ENCODE measurements around the gene B3GNT8.
"Not testable (repeated sequence)": the region's sequence is repeated elsewhere in the genome, so short reads cannot be mapped to it uniquely, and the experiment has no call there.

Gene B3GNT8

GRCh38 chr19:41386442-41386841 lies 40.7 kb downstream of the B3GNT8 start:
- no peak for DNase-seq (ENCODE audit: low spot score)

DNA sequence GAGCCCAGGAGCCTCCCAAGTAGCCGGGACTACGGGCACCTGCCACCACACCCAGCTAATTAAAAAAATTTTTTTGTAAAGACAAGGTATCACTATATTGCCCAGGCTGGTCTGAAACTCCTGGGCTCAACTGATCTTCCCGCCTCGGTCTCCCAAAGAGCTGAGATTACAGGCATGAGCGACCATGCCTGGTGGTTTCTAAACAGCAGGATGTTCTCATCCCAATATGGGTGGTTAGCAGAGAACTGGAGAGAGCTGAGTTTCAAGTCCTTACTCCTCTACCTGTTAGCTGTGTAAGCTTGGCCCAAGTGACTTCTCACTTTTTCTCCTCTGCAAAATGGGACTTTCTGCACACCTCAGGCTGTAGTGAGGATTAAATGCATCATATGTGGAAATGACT lies 42.8 kb downstream of the B3GNT8 start:
- DNase-seq (ENCODE audit: low spot score), result no peak

DNA sequence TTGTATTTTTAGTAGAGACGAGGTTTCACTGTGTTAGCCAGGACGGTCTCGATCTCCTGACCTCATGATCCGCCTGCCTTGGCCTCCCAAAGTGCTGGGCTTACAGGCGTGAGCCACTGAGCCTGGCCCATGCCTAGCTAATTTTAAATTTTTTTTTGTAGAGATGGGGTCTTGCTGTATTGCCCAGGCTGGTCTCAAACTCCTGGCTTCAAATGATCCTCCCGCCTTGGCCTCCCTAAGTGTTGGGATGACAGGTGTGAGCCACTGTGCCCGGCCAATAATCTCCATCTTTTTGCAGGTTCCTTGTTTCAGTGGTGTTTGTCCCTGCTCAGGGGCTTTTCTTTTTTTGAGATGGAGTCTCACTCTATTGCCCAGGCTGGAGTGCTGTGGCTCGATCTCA lies 45.6 kb downstream of the B3GNT8 start:
- DNase-seq (ENCODE audit: low spot score), result not testable (repeated sequence)

- no peak for DNase-seq (ENCODE audit: low spot score)
These were observed 49.0 kb downstream of the B3GNT8 start for GRCh38 chr19:41377977-41378709.

GRCh38 chr19:41376998-41377365 lies 50.2 kb downstream of the B3GNT8 start:
- no peak for DNase-seq (ENCODE audit: low spot score)

DNA sequence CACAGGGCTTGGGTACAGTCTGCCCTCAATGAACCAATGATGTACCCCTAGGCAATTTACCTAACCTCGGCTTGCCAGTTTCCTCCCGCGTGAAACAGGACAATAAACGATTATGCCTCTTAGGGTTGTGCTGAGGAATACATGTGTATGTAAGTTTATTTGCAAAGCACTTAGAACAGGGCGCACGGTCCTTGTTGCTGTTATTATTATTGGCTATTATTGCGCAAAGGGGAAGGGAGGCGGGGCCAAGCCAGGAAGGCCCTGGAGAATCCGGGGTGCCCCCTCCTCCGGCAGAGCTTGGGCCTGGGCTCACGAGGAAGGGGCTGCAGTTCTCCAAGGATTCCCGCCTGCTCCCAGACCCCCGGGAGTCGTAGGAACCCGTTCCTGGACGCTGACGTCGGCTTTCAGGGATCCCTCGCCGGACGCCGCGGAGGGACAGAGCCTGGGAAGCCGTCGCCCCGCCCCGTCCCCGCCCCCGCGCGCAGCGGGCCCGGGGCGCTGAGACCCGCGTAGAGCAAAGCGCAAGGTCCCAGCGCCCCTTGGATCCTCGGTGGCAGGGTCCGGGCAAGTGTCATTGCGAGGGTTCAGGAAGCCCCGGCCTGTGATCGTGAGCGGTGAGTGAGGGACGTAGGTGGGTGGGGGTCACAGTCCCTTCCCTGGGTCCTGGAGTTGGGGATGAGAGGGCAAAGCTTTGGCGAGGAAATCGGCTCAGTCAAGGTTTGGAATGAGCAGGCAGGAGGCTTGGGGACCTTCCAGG lies 50.8 kb downstream of the B3GNT8 start, which contains the start of gene TMEM91:
TSS of gene TMEM91 (plus strand) at position 293 of the 757 bp plus-strand sequence. CDS start 1,777 bp downstream, outside the sequence.
- no peak for DNase-seq (ENCODE audit: low spot score)
